ENCODE data around the gene SHC2. TPM values are rescaled to one million over a fixed set of nuclear protein-coding genes. Genes with fewer than 3 reads are reported as not detected.
A peak's percentile ranks its signal among the peaks of the same experiment; 100 is the strongest.

The SHC2 gene
- total RNA-seq, 1 experiment from 2014 or later = not detected

DNA sequence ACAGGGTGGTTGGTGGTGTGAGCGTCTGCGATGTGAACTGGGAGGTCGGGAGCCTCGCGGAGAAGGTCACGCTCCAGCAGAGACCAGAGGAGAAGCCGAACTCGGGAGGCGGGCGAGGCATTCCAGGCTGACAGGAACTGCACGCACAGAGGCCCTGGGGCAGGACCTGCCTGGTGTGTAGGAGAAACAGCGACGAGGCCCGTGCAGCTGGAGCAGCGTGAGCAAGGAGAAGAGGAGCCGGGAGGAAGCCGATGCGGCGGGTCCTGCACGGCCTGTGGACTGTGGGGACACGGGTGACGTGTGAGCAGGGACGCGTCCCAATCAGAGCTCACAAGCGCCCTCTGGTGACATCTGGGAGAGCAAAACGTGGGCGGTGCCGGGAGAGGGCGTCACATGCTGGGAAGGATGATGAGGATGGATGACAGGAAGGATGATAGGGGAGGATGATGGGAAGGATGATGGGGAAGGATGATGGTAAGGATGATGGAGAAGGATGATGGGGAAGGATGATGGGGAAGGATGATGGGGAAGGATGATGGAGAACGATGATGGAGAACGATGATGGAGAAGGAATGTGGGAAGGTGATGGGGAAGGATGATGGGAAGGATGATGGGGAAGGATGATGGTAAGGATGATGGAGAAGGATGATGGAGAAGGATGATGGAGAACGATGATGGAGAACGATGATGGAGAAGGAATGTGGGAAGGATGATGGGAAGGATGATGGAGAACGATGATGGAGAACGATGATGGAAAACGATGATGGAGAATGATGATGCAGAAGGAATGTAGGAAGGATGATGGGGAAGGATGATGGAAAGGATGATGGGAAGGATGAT lies 19.4 kb upstream of the SHC2 start:
- no peaks in the 10 kb centered on the region for H3K9me3 ChIP-seq
- H3K27me3 ChIP-seq = no peaks in the 10 kb centered on the region
- H3K4me3 ChIP-seq = no peak overlapping the region
- DNase-seq = peak; percentile 52
- H3K36me3 ChIP-seq = no peaks in the 10 kb centered on the region

DNA sequence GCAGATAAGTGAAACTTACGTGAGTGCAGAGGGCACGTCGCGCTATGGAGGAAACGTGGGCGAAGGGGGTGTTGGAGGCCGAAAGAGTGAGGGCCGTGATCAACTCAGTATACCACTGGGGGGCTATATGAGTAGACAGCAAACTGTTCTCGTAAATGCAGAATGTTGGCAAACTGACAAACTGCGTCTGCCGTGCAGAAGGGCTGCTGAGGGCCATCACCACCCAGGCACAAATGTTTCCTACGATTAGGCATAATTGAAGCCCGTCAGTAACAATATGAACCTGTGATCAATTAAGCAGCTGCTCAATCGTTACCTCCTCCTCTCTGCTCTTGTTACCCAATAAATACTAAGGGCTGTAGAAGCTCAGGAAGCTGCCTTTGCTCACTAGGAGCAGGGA lies 18.1 kb upstream of the SHC2 start:
- Histone ChIP-seq H3K4me3 (no peak overlapping the region), H3K27me3 (no peaks in the 10 kb centered on the region), H3K36me3 (no peaks in the 10 kb centered on the region), H3K9me3 (no peaks in the 10 kb centered on the region)
- DNase-seq = no peak

DNA sequence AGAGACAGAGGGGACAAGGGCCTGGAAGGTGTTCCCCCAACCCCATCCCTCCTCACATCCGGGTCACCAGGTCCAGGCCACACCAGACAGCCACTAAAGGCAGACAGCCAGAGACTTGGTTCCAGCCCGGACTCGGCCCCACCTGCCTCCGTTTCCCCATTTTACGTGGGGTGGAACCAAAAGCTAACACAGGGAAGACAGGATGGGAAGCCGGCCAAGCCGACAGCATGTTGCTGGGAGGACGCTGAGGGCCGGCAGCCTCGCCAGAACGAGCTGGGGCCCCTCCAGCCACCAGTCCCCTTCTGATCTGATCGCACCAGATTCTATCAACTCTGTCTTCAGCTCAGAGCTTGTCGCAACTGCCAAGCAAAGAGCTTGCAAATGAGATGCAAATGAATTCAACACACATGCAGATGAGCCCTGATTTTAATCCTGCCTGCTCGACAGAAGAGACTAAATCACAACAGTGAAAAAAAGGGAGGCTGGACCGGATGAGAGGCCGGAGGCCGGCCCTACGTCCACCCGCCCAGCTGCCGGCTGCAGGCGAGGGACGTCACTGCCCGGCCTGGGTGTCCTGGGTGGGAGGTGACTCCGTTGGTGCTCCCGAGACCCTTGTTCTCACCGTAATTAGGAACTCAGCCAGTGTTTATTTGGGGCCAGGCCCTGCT lies 17.5 kb upstream of the SHC2 start:
- Histone ChIP-seq H3K36me3 (no peaks in the 10 kb centered on the region), H3K9me3 (no peaks in the 10 kb centered on the region), H3K4me3 (no peak overlapping the region), H3K27me3 (no peaks in the 10 kb centered on the region)
- DNase-seq = no peak

DNA sequence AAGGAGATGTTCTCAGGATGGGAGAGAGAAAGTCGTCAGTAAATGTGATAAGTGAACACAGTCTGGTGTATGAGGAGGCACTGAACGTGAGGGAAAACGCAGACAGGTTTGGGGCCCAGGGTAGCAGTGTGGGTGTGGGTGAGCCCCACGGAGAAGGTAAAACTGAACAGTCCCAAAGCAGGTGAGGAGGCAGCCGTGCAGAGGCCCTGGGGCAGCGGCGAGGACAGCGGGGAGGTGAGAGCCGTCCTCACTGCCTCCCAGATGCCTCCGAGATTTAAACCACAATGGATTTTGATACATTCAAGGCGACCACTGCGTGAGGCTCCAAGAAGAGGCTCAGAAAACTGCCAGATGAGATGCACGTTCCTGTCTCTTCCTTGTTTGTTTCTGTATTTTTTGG lies 14.5 kb upstream of the SHC2 start:
- Histone ChIP-seq H3K36me3 (no peaks in the 10 kb centered on the region), H3K4me3 (no peak overlapping the region), H3K27me3 (no peaks in the 10 kb centered on the region), H3K9me3 (no peaks in the 10 kb centered on the region)
- no peak for DNase-seq

DNA sequence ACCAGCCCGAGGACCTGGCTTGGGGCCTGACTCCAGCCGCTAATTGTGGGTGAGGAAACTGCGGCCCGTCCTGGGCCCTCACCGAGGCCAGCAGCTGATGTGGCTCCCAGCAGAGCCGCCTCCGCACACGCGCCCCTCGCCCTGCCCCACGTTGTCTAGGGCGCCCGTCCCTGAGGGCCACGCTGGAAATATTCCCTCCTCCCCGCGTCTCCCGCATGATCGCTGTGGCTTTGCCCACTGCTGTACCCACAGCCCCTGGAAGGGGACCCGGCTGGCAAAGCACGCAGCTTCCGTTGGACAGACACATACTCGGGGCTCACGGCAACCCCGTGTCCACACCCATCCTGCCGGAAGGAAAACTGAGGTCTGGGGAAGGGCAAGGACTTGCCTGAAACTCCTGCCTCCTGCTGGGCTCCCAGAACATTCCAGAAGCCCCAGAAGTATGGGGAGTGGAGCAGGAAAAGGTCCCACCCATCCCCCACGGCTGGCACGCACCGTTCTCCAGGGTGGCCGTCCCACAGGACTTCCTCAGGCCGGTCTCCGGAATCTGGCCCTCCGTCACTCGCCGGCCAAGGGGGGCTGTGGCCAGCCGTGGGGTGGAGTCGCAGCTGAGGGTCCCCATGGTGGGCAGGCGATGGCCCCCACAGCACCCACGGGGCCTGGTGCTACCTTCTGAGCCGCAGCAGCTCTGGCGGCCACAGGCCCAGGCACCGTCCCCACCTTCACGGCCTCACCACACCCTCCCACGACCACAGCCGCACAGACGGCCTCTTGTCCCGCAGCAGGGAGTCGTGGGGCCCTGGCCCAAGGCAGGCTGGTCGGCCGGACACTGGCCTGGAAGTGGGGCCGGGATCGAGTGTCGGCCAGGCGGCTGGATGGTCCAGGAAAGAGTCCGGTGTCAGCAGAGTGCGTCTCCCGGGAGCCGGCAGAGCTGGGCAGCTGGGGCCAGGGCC lies 13.6 kb upstream of the SHC2 start:
- Histone ChIP-seq H3K4me3 (no peak overlapping the region), H3K36me3 (no peaks in the 10 kb centered on the region), H3K9me3 (no peaks in the 10 kb centered on the region), H3K27me3 (no peaks in the 10 kb centered on the region)
- DNase-seq = no peak

DNA sequence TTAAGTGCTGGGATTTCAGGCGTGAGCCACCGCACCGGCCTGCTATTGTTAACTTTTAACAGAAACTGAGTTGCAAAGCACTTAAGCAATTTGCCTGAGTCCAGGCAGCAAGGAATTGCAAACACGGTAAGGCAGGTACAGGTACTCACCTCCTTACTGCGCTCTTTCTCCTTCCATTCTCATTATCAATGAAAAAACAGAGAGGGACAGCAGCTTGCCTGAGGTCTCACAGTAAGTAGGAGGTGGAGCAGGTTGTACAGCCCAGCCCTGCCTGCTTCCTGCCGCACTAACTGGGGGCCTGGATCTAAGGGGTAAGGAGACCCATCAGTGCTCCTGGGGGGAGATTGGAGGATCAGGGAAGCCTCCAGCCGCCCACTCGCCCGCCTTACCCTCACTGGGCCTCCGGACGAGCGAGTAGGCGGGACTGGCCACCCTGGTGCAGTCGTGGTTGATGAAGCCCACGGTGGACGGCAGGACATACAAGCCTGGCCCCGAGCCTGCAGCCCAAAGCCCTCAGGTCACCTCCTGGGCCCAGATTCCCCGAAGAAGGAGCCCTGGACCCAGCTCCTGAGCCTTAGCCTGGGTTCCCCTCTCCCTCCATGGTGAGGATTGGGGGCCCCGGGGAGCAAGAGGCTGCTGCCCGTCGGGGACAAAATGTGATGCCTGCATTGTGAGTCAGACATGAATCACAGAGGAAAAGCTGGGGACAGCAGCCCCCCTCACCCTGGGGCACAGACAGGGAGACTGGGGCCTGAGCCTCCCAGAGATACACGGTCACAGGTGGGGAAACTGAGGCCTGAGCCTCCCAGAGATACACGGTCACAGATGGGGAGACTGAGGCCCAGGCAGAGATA lies 11.4 kb upstream of the SHC2 start:
- Histone ChIP-seq H3K9me3 (no peaks in the 10 kb centered on the region), H3K4me3 (no peak overlapping the region), H3K27me3 (no peaks in the 10 kb centered on the region), H3K36me3 (no peaks in the 10 kb centered on the region)
- DNase-seq = no peak

DNA sequence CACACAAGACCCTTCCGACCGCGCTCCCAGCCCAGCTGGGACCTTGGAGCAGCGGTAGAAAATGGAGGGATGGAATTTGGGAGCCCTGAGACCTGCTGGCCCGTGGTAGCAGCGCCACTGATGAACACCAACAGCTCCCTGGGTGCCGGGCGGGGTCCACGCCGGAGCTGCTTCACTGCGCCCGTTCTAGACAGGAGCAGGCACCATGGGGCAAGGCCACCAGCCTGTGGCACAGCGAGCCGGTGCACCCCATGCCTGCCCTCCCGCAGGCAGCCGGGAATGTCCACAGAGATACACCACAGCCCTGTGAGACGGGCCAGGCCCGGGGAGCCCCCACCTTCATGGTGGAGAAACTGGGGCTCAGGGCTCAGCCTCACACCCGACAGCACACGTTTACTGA lies 9.9 kb upstream of the SHC2 start:
- Histone ChIP-seq H3K9me3 (no peaks in the 10 kb centered on the region), H3K27me3 (no peaks in the 10 kb centered on the region), H3K36me3 (no peaks in the 10 kb centered on the region), H3K4me3 (no peak overlapping the region)
- no peak for DNase-seq

DNA sequence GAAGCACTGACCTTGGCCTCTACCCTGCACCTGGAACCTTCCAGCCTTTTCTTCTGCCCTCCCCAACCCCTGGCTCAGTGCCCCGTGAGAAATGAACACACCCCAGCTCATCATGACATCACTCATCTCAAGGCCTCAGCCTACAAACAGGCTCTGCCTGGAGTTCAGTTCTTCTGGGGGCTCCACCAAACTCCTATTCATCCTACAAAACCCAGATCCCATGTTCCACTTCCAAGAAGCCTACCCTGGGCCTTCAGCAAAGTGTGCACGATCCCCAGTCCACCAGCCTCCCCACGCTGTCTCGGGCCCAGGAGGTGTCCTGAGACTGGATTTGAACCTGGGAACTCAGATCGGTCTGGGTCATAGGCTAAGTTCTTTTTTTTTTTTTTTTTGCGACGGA lies 9.0 kb upstream of the SHC2 start:
- H3K36me3 ChIP-seq = no peaks in the 10 kb centered on the region
- DNase-seq = no peak
- no peaks in the 10 kb centered on the region for H3K27me3 ChIP-seq
- no peaks in the 10 kb centered on the region for H3K9me3 ChIP-seq
- no peak overlapping the region for H3K4me3 ChIP-seq

DNA sequence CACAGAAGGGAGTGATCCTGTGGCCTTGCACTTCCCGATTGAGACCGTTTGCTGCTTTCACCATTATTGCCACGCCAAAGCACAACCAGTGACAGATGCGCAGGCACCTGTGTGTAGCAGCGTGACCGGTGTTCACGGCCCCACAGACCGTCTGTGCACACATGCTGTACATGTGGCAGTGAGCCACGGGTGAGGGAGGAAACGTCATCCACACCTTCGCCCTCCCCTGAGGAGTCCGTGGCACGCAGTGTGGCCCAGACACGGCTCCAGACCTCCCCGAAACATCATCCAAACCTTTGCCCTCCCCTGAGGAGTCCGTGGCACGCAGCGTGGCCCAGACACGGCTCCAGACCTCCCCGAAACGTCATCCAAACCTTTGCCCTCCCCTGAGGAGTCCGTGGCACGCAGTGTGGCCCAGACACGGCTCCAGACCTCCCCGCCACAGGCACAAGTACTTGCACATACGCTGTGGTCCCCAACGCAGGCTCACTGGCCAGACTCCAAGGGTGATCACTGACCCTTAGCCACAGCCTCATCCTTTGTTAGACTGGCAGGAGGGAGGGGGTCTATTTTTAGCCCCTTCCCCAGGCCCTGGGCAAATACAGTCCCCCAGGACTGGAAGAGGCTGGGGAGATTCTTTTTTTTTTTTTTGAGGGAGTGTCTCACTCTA lies 7.9 kb upstream of the SHC2 start:
- no peaks in the 10 kb centered on the region for H3K27me3 ChIP-seq
- H3K9me3 ChIP-seq = no peaks in the 10 kb centered on the region
- no peaks in the 10 kb centered on the region for H3K36me3 ChIP-seq
- DNase-seq = no peak
- no peak overlapping the region for H3K4me3 ChIP-seq

DNA sequence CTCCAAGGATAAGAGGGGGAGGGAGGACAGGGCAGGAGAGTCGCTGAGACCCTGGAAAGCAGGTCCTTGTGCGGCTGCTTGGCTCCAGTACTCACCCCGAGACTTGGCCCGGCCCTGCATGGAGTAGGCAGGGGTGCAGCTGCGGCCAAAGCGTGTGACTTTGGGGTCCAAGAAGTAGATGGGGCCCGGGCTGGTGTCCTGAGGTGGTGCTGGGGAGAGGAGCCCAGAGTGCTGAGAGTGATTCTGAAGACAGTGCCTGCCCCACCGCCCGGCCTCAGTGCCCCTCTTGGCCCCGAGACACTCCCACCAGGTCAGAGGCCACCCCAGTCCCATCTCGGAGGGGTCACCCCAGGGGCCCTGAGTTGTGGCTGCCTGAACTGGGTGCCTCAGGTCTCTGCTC lies 6.7 kb upstream of the SHC2 start:
- no peaks in the 10 kb centered on the region for H3K9me3 ChIP-seq
- no peaks in the 10 kb centered on the region for H3K36me3 ChIP-seq
- H3K4me3 ChIP-seq = no peak overlapping the region
- no peak for DNase-seq
- no peaks in the 10 kb centered on the region for H3K27me3 ChIP-seq

DNA sequence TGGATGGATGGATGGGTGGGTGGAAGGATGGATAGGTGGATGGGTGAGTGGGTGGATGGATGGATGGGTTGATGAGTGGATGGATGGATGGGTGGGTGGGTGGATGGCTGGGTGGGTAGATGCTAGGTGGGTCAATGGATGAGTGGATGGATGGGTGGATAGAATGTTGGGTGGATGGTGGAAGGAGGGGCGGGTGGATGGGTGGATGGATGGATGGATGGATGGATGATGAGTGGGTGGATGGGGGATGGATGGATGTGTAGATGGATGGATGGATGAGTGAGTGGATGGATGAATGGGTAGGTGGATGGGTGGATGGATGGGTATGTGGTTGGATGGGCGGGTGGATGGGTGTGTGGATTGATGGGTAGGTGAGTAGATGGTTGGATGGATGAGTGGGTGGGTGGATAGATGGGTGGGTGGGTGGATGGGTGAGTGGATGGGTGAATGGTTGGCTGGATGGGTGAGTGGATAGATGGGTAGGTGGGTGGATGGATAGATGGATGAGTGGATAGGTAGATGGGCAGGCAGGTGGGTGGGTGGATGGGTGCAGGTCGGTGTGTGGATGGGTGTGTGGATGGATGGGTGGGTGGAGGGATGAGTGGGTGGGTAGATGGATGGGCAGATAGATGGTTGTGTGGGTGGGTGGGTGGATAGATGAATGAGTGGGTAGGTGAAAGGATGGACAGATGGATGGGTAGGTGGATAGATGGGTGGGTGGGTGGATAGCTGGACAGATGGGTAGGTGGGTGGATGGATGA lies 4.4 kb upstream of the SHC2 start:
- no peaks in the 10 kb centered on the region for H3K36me3 ChIP-seq
- H3K27me3 ChIP-seq = no peaks in the 10 kb centered on the region
- DNase-seq = no peak
- no peak overlapping the region for H3K4me3 ChIP-seq
- H3K9me3 ChIP-seq = no peaks in the 10 kb centered on the region

DNA sequence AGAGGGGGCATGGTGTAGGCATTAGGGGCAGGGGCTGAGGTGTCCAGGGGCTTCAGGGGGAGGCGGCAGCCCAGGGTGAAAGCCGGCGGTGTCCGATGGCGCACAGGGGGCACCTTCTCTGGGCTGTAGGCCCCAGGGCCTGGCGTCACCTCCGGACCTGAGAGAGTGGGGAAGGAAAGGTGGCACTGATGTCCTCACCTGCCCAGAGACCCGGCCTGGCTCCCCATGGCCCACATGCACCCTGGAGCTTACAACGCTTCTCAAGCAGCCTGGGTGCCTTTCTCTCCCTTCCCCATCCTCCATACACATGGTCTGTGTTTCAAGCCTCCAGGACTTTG lies 3.3 kb upstream of the SHC2 start:
- Histone ChIP-seq H3K9me3 (no peaks in the 10 kb centered on the region), H3K4me3 (no peak overlapping the region), H3K36me3 (no peaks in the 10 kb centered on the region), H3K27me3 (no peaks in the 10 kb centered on the region)
- DNase-seq = no peak

DNA sequence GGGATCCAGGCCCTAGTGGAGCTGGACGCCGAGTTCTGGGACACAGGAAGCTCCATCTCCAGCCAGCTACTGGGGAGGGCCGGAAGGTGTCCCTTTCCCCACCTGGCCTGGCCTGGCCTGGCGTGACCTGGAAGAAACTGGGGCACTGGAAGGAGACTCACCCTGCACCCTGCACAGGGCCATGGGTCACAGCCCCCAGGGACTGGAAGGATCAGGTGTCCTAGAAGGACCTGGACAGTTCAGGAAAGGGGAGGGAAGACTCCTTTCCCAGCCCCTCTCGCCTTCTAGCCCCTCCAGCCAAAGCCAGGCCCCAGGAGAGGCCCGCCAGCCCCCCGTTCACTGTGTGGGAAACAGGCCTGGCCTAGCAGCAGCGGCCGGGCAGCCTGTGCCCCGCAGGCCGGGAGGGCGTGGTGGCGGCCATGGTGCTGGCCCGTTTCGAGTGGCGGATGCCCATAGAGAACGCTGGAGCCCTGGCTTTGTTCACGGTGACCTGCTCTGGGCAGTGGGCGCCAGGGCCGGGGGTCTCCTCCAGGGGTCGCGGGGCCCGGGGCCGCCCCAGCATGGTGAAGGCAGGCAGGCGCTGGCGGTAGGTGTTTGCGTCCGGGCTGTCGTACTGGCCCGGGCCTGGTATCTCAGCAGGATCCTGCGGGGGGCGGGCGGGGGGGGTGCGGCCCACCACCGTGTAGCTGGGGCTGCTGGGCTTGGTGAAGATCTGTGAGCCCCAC lies 2.8 kb upstream of the SHC2 start:
- H3K27me3 ChIP-seq = no peaks in the 10 kb centered on the region
- no peak for DNase-seq
- no peak overlapping the region for H3K4me3 ChIP-seq
- H3K9me3 ChIP-seq = no peaks in the 10 kb centered on the region
- no peaks in the 10 kb centered on the region for H3K36me3 ChIP-seq

DNA sequence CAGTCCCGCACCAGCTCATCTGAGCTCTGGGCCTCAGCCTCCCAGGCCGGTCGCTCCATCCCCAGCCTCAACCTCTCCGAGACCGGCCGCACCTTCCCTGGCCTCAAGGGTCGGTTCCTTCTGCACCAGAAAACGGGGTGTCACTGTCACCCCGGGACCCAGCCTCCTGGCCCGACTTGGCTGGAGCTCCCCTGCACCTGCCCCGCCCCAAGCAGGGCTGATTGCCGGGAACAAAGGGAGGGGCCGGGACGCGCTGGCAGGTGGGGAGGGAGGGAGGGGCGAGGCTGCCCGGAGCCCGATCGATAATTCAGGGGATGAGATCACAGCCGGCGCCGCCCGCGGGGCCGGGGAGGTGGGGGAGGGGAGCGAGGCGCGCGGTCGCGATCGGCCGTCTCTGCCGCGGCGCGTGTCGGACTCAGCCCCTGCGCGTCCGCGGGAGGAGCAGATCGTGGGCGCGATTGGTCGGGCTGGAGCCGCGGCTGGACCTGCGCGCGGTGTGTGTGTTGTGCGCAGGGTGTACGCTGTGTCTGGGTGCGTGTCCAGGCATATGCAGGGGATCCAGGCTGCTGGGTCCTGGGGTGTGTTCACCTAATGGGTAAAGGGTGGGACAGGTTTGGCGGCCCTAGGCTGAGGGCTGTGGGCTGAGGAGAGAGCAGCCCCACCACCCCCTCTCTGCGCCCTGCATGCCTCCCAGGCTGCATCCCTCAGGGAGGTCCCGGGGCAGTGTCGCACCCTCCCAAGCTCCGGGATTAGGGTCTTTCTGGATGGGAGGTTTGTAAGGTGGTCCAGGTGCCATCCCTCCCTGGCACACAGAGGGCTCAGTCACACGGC lies 1.1 kb upstream of the SHC2 start:
- H3K27me3 ChIP-seq = no peaks in the 10 kb centered on the region
- no peaks in the 10 kb centered on the region for H3K9me3 ChIP-seq
- H3K36me3 ChIP-seq = no peaks in the 10 kb centered on the region
- H3K4me3 ChIP-seq = no peak overlapping the region
- DNase-seq = no peak
